NCI-H446 treated with DMSO at 0.1 percent for 48 hours (cell line): Measurements from ENCODE around the gene TSPAN5.
A peak's percentile ranks its signal among the peaks of the same experiment; 100 is the strongest.
"Not testable (repeated sequence)": the region's sequence is repeated elsewhere in the genome, so short reads cannot be mapped to it uniquely, and the experiment has no call there.

Experiments used
- DNase-seq: peaks from one replicate; lab custom pipeline; 2025; lab: John Stamatoyannopoulos, UW

TSPAN5 gene

DNA sequence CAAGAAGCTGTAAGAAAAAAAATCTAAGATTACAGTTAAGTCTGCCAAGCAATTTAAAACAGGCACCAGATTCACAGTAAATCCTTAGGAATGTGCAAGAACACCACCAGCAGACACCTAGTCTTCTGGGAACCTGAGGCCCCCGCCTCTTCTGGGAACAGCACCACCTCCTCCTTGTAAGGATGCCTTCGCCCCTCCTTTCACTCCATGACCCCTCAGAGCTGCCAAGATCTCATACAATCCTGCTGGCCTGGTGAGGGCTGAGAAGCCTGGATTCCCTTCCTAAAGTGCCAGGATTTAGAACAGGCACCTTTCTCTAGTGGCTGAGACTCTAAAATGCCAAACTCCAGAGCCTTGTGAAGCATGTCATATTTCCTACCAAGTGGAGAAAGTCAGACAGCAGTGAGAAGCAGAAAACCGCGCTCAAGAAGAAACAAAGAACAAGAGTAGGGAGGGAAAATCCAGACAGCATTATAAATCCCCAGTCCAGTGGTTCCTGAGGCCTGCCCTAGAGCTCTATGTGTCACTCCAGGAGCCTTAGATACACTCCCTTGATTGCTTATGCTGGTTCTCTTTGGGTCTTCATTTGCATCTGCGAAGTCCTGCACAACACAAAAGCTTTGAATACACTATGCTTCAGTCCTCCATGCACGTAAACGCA, 166.4 kb downstream of the TSPAN5 start:
- no peak for DNase-seq

DNA sequence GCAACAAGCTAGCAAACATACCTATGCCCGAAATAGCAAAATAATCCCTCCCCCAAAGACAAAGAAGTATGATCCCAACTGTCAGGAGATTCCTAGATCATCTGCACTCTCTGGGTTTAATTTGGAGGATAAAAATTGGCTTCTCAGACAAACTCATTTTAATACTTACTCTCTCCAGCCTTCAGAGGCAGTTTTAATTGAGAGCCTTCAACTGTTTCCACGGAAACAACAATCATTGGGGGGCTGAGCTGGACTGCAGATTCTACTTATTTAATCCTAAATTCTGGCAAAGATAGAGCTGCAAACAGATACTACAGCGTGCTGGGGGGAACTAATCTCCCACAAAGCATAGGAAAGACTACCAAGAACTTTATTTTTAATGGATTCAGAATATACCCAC, 168.2 kb downstream of the TSPAN5 start:
- DNase-seq: no peak

DNA sequence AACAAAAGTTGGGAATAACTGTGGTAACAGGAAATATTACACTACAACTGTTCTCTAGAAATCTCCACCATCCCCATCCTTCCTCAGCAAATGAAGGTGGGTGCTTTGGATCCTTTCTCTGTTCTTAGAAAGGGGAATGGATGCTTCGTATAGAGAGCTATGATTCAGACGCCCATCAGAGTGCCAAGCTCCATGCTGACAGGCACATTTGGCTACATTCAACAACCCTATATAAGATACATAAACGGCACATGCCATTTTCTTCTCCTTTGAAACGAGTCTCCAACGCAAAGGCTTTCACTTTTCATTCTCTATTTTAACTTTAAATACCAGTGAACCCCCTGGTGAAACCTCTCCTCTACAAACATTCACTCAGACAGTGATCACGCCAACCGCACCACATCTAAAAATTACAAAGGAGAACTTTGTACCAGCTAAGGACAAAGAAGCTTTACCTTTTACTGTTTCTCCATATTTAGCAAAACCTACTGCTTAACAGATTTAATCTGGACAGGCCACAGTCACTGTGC, 172.5 kb downstream of the TSPAN5 start:
- no peak for DNase-seq

- DNase-seq: no peak
These were observed 174.4 kb downstream of the TSPAN5 start for GRCh38 chr4:98484031-98484430.

DNA sequence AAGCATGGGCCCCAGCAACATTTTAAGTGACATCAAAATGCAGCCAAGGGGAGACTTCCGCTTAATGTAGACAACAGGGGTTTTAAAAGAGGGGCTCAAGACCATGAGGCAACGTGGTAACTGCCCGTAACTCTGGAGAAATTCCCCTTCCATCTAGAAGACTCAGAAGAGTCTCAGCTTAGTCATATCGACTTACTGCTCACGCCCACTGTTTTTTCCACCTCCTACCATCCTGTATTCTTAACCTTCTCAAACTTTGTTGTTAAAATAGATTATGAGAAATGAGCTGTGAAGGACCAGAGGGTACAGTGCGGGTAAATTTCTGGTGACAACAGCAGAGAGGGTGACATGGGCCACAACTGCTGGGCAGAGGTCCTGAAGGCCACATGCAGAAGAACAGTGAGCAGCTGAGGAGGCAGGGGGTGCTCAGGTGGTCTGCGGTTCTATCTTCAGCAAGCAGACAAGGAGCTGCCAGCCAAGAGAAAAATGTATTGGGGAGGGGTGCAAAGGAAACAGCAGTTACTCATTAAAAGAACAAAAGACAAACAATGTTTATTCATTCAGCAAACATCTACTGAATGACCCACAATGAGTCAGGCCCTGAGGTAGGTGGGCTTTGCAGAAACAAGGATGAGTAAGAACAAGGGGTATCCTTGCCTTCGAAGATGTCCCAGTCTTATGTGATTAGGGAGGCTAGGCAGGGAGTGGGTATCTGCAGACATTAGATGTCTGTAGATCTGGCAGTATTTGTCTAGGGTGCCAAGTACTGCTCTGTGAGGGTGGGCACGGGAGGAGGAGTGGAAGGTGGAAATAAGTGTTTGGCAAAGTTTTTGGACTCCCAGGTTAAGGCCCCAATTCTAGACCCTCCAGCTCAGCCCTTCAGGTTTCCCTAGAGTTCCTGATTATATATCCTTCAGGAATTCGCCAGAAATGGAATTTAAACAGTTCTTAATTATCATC, 175.3 kb downstream of the TSPAN5 start:
- DNase-seq: no peak

DNA sequence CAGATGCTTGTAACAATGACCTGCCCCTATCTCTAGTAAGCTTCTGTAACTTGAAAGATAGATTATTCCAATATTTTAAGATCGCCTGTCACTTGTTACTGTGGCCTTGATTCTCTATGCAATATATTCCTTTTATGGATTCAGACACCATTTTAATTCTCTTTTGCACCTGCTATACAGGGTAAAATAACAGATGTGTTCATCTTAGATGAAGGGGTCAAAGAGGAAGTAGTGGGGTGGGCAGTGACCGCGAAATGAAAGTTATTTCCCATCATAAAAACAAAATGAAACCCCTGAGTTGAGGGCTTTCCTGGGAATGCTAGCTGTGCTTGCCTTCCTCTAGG, 175.9 kb downstream of the TSPAN5 start:
- DNase-seq: no peak

DNA sequence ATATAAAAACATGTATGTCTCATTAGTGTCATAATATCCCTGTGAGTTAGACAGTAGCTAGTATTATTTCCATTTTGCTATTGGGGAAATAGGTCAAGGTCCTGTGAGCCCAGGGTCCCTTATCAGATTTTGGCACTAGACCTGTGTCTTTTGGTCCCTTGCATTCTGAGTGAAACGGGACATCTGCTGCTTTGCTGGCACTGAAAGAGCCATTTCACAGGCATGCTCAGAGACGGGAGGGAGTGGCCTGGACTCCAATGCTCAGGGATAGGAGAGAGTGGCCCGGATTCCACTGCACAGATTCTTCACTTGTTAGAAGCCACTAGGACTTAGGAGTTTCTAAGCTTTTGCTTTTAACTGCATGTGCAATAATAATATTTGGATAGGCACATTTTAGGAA, 177.2 kb downstream of the TSPAN5 start:
- DNase-seq: no peak

DNA sequence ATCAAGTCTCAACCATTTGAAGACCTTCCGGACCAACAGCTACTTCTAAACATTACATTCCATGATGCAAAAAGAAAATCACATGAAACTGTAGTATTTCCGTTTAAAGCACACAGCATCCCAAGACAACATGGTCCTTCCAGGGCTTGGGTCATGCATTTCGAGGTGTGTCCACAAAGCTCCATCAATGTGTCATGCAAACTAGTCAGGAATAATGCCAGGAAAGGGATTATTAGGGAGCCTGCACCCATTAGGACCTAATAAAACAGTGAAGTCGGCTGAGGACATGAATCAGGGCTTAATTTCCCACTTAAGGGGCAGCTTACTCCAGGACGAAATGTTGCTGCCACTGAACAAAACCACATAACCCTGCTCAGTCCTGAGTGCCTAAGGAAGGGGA, 177.9 kb downstream of the TSPAN5 start:
- DNase-seq: no peak

GRCh38 chr4:98479590-98479989, 178.8 kb downstream of the TSPAN5 start:
- not testable (repeated sequence) for DNase-seq

DNA sequence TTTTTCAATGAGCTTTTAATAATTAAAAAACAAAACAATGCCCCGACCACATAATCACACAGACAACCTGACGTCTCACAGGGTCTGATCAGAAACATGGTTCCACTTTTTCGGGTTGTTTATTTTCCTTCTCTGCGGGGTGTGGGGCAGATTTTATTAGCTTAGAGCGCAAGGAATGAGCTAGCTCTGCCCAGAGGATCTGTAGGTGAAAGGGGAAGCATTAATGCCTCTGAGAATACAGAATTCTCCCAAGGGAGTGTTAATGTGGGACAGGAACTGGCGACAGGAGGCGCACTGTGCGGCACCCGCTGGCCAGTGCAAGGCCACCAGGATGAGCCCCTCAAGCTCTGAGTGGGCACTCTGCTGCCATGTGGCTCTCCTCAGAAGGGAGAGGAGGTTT, 181.5 kb downstream of the TSPAN5 start:
- no peak for DNase-seq

DNA sequence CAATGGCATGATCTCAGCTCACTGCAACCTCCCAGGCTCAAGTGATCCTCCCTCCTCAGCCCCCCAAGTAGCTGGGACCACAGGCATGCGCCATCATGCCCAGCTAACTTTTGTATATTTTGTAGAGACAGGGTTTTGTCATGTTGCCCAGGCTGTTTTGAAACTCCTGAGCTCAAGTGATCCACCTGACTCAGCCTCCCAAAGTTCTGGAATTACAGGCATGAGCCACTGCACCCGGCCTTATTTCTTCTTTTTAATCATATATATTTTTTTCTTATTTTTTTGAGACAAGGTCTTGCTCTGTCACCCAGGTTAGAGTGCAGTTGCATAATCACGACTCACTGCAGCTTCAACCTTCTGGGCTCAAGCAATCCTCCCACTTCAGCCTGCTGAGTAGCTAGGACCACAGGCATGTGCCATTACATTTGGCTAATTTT, 184.0 kb downstream of the TSPAN5 start:
- no peak for DNase-seq

GRCh38 chr4:98473046-98473445, 185.4 kb downstream of the TSPAN5 start:
- DNase-seq: no peak

DNA sequence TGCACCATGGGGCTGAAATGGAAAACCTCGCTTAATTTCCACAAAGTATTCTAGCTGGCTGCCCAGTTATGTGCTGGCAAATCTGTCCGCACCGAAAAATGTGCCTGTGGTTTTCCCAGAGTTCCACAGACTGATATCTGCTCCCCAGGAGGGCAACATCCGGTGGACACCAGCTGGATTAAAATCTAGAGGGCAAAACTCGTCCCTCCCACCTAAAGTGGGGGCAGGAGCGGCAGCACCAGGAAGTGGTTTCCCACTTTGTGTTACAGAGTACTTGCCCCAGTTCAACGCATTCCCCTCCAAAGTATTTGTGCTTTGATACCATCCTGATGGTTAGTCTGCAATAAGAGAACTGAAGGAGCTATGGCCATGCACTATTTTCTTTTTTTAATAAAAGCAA, 187.6 kb downstream of the TSPAN5 start:
- no peak for DNase-seq

GRCh38 chr4:98470366-98470765, 188.0 kb downstream of the TSPAN5 start:
- no peak for DNase-seq

- no peak for DNase-seq
These were observed 188.6 kb downstream of the TSPAN5 start for GRCh38 chr4:98469771-98470170.

DNA sequence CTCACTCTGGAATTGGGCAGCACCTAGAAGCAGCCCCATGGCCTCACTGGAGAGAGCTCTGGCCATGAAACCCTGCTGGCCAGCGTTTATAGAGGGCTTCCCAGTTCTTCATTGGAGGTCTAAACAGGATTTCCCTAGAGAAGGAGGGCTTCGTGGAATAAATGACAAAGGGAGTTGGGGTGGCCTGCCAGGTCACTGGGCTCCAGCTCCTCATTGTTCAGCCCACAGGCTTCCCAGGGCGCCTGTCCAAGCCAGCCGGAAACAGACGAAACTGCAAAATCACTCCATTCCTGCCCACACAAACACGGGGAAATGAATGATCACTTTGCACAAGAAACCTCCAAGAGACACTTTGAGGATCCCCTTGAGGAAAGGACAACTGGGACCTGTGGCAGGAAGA, 189.7 kb downstream of the TSPAN5 start:
- DNase-seq: no peak

- peak; percentile 41 for DNase-seq
These were observed 190.8 kb downstream of the TSPAN5 start for GRCh38 chr4:98467627-98468072.

DNA sequence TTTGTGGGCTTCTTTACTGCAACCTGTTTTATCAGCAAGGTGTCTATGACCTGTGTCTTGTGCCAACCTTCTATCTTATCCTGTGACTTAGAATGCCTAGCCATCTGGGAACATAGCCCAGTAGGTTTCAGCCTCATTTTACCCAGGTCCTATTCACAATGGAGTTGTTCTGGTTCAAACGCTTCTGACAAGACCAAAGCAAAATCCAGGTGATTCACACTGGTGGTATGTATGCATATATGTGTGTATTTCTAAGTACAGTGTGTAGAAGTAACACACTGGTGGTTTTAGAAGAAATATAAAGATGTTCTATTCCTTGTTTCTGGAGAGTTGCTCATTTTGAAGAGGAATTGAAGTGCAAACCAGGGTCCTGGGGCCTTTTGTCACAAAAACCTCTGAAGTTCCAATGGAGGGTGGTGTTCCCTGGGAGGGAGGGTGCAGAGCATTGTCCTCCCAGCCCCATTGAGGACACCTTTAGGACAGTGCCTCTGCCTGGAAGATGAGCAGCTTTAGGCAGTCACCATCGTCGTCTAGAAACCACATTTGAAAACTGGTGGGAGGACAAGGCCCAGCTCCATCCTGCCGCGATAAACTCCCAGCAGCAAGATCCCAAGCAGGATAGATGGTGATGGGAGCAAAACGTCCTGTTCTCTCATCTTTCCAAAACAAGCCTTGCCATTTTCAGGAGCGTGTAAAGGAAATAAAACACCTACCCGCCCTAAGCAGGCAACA, 191.4 kb downstream of the TSPAN5 start:
- no peak for DNase-seq

GRCh38 chr4:98462487-98462886, 195.9 kb downstream of the TSPAN5 start:
- DNase-seq: no peak

DNA sequence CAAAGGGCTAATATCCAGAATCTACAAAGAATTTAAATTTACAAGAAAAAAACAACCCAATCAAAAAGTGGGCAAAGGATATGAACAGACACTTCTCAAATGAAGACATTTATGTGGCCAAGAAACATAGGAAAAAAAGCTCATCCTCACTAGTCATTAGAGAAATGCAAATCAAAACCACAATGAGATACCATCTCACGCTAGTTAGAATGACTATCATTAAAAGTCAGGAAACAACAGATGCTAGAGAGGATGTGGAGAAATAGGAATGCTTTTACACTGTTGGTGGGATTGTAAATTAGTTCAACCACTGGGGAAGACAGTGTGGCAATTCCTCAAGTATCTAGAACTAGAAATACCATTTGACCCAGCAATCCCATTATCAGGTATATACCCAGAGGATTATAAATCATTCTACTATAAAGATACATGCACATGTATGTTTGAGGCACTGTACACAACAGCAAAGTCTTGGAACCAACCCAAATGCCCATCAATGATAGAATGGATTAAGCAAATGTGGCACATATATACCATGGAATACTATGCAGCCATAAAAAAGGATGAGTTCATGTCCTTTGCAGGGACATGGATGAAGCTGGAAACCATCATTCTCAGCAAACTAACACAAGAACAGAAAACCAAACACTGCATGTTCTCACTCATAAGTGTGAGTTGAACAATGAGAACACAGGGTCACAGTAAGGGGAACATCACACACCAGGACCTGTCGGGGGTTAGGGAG, 197.1 kb downstream of the TSPAN5 start:
- not testable (repeated sequence) for DNase-seq

GRCh38 chr4:98457422-98457821, 201.0 kb downstream of the TSPAN5 start:
- DNase-seq: not testable (repeated sequence)

DNA sequence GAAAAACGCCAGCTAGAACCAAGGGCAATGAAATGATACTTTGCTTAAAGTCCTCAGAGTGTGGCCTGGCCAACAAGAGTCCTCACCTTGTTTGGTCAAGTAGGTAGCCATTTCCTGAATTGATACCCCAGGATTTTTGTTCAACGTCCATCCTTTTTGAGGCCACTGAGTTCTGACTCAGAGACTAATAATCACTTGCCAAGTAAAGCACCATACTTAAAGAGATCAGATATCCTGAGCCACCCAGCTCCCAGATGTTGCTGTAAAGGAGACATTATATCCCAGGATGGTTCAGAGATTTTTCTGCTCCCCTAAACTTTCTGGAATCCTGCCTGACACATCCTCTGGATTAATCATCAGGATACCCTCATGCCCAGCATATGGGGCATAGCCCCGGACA, 206.3 kb downstream of the TSPAN5 start:
- DNase-seq: no peak
